Prostate gland (tissue), 2 donors: ENCODE results near the gene GLRB.

Experiments
- CTCF ChIP-seq, 4 experiments: fragments of 200-600 bp in 2 of 4; fragments of 450-650 bp in 2 of 4; sonication (generic) in 2 of 4; IDR thresholded peaks; 1 replicate in 3 of 4; 2 replicates in 1 of 4; pipeline ENCODE4 v1.5.1; 2016 to 2019; ENCODE audit warnings: antibody characterized with exemption in 4 of 4, mild to moderate bottlenecking in 2 of 4, moderate library complexity in 2 of 4
- POLR2AphosphoS5 ChIP-seq: sonication (generic); formaldehyde crosslinking; IDR thresholded peaks from one replicate; pipeline ENCODE4 v1.6.1; 2017; ENCODE audit warnings: antibody characterized with exemption

- TF ChIP-seq CTCF (IDR thresholded peaks at IDR 0.05) (no peak), POLR2AphosphoS5 (no peak)
These were observed 119.4 kb downstream of the GLRB start for GRCh38 chr4:157195374-157195773.
